ENCODE data around the gene IMPA2.
"Not testable (repeated sequence)": the region's sequence is repeated elsewhere in the genome, so short reads cannot be mapped to it uniquely, and the experiment has no call there.

The IMPA2 gene

GRCh38 chr18:11981192-11981542, at the start of gene IMPA2:
IMPA2 (plus strand) TSS chr18:11981507; CDS start chr18:11981670, 163 bp downstream.
- DNase-seq (ENCODE audit: low read depth in 2 of 2, low spot score in 1 of 2): no peak

- no peak for DNase-seq (ENCODE audit: low read depth in 2 of 2, low spot score in 1 of 2)
Observed at GRCh38 chr18:11932393-11932792, 48.9 kb upstream of the IMPA2 start.

- peak; percentile 41 to 69 for DNase-seq (ENCODE audit: low read depth in 2 of 2, low spot score in 1 of 2)
Observed at GRCh38 chr18:11937874-11938478, 43.3 kb upstream of the IMPA2 start.

- no peak for DNase-seq (ENCODE audit: low read depth in 2 of 2, low spot score in 1 of 2)
Observed at GRCh38 chr18:11940956-11941355, 40.4 kb upstream of the IMPA2 start.

GRCh38 chr18:11943551-11943950, 37.8 kb upstream of the IMPA2 start:
- DNase-seq (ENCODE audit: low read depth in 2 of 2, low spot score in 1 of 2): no peak

- DNase-seq (ENCODE audit: low read depth in 2 of 2, low spot score in 1 of 2): no peak
Observed at GRCh38 chr18:11944252-11944651, 37.1 kb upstream of the IMPA2 start.

- DNase-seq (ENCODE audit: low read depth in 2 of 2, low spot score in 1 of 2): no peak
Observed at GRCh38 chr18:11944786-11945185, 36.5 kb upstream of the IMPA2 start.

- DNase-seq (ENCODE audit: low read depth in 2 of 2, low spot score in 1 of 2): not testable (repeated sequence)
Observed at GRCh38 chr18:11945834-11946659, 35.3 kb upstream of the IMPA2 start.

- DNase-seq (ENCODE audit: low read depth in 2 of 2, low spot score in 1 of 2): no peak
Observed at GRCh38 chr18:11946756-11947155, 34.6 kb upstream of the IMPA2 start.

- DNase-seq (ENCODE audit: low read depth in 2 of 2, low spot score in 1 of 2): peak; percentile 27 to 33
Observed at GRCh38 chr18:11947214-11948191, 33.8 kb upstream of the IMPA2 start.

GRCh38 chr18:11948852-11949523, 32.3 kb upstream of the IMPA2 start:
- DNase-seq (ENCODE audit: low read depth in 2 of 2, low spot score in 1 of 2): no peak

GRCh38 chr18:11950824-11951223, 30.5 kb upstream of the IMPA2 start:
- no peak for DNase-seq (ENCODE audit: low read depth in 2 of 2, low spot score in 1 of 2)

GRCh38 chr18:11951390-11951851, 29.9 kb upstream of the IMPA2 start:
- DNase-seq (ENCODE audit: low read depth in 2 of 2, low spot score in 1 of 2): no peak

- no peak for DNase-seq (ENCODE audit: low read depth in 2 of 2, low spot score in 1 of 2)
Observed at GRCh38 chr18:11953113-11953512, 28.2 kb upstream of the IMPA2 start.

GRCh38 chr18:11955239-11956029, 25.9 kb upstream of the IMPA2 start:
- no peak for DNase-seq (ENCODE audit: low read depth in 2 of 2, low spot score in 1 of 2)

GRCh38 chr18:11956371-11957308, 24.7 kb upstream of the IMPA2 start:
- no peak for DNase-seq (ENCODE audit: low read depth in 2 of 2, low spot score in 1 of 2)

GRCh38 chr18:11957636-11958035, 23.7 kb upstream of the IMPA2 start:
- no peak for DNase-seq (ENCODE audit: low read depth in 2 of 2, low spot score in 1 of 2)

- DNase-seq (ENCODE audit: low read depth in 2 of 2, low spot score in 1 of 2): not testable (repeated sequence)
Observed at GRCh38 chr18:11959651-11960050, 21.7 kb upstream of the IMPA2 start.

Measured in stimulated activated CD8-positive, alpha-beta memory T cell treated with anti-CD3 and anti-CD28 coated beads, Interleukin-4, amount 100 ng/mL, for 4 hours (primary cell).